Panc1 (cell line): Measurements from ENCODE around the gene UMOD. TPM values are rescaled to one million over a fixed set of nuclear protein-coding genes. Genes with fewer than 3 reads are reported as not detected.

Experiments
- ATAC-seq: fragments of 200-7000 bp; cut with Tn5 transposase; 2 replicates; pipeline ENCODE4 v1.9.1; 2020; ENCODE audit warnings: mild to moderate bottlenecking, moderate library complexity
- BruUV-seq: library from RNA; stranded (reverse); fragments of 400-500 nt; replicated peaks from 2 replicates; lab custom pipeline; 2021; lab: Mats Ljungman, UMichigan
- CTCF ChIA-PET: fragments of 300-600 bp; sonication (Branson Sonifier 250); formaldehyde crosslinking; loops from one replicate; lab custom pipeline; 2022; ENCODE audit warnings: antibody characterized with exemption; lab: Charles Lee
- POLR2A ChIA-PET: fragments of 300-600 bp; sonication (Branson Sonifier 250); formaldehyde crosslinking; loops from one replicate; lab custom pipeline; 2022; ENCODE audit warnings: antibody characterized with exemption; lab: Charles Lee
- DNase-seq: peaks from one replicate; pipeline ENCODE4 v3.0.0-alpha.2; 2010; ENCODE audit warnings: low read depth, low spot score
- H3K27ac ChIP-seq: 2 replicates; pipeline ENCODE4 v1.5.1; 2011; ENCODE audit warnings: mild to moderate bottlenecking, low read length, inconsistent platforms
- H3K27me3 ChIP-seq: fragments of 200-500 bp; sonication (Bioruptor generic); 2 replicates; pipeline ENCODE4 v1.6.0; 2014; ENCODE audit warnings: low read length, inconsistent platforms; ENCODE audit not compliant: control insufficient read depth, insufficient read depth
- H3K36me3 ChIP-seq: fragments of 200-500 bp; sonication (Bioruptor generic); 2 replicates; pipeline ENCODE4 v1.5.1; 2014; ENCODE audit warnings: inconsistent platforms, mild to moderate bottlenecking, low read length, moderate library complexity; ENCODE audit not compliant: control insufficient read depth, insufficient read depth
- H3K4me1 ChIP-seq: 2 replicates; pipeline ENCODE4 v1.5.1; 2011; ENCODE audit warnings: inconsistent platforms, mild to moderate bottlenecking, low read length, moderate library complexity; ENCODE audit not compliant: control insufficient read depth, insufficient read depth
- H3K4me3 ChIP-seq, 2 experiments: 2 replicates each; pipeline ENCODE4 v1.5.1; 2011 to 2012; ENCODE audit warnings: low read depth in 2 of 2, low read length in 2 of 2, mild to moderate bottlenecking in 2 of 2, inconsistent platforms in 1 of 2, moderate library complexity in 1 of 2
- H3K9me3 ChIP-seq: fragments of 200-500 bp; sonication (Bioruptor generic); 2 replicates; pipeline ENCODE4 v1.5.1; 2014; ENCODE audit warnings: low read depth, mild to moderate bottlenecking, inconsistent platforms, low read length, moderate library complexity; ENCODE audit not compliant: control insufficient read depth, insufficient read depth
- CTCF ChIP-seq: fragments of 450-650 bp; IDR thresholded peaks from 2 replicates; pipeline ENCODE4 v1.5.1; 2017; ENCODE audit warnings: mild to moderate bottlenecking
- POLR2AphosphoS5 ChIP-seq: IDR thresholded peaks from 2 replicates; pipeline ENCODE4 v1.6.1; 2012; ENCODE audit warnings: mild to moderate bottlenecking, low read depth, low read length, moderate library complexity
- REST ChIP-seq, 2 experiments: IDR thresholded peaks; 2 replicates each; pipeline ENCODE4 v1.6.1; 2011 to 2012; ENCODE audit warnings: low read depth in 2 of 2, control low read depth in 1 of 2, low read length in 1 of 2, mild to moderate bottlenecking in 1 of 2, moderate library complexity in 1 of 2; ENCODE audit not compliant: insufficient read depth in 1 of 2
- SIN3A ChIP-seq: IDR thresholded peaks from 2 replicates; pipeline ENCODE4 v1.6.1; 2012; ENCODE audit warnings: low read depth, mild to moderate bottlenecking, low read length, moderate library complexity, borderline replicate concordance; ENCODE audit not compliant: insufficient read depth
- TCF7L2 ChIP-seq: IDR thresholded peaks from 2 replicates; pipeline ENCODE4 v1.6.1; 2011; ENCODE audit warnings: mild to moderate bottlenecking, low read depth, low read length, inconsistent platforms
- in situ Hi-C: cut with HindIII; loops from 2 replicates; pipeline ENCODE4 v1.10.0; 2016; ENCODE audit warnings: low sequenced_read_pairs, low pct_unique_long_range_greater_than_20kb
- intact Hi-C: fragments of 100-400 bp; cut with micrococcal nuclease; formaldehyde crosslinking; loops from one replicate; pipeline ENCODE4 v1.10.0; 2022; ENCODE audit not compliant: unreplicated experiment
- total RNA-seq: library from RNA; stranded (reverse); gene quantifications from one replicate; pipeline ENCODE4 v1.2.1, GENCODE V29; 2021; ENCODE audit not compliant: unreplicated experiment

The UMOD gene
- total RNA-seq, 1 experiment from 2014 or later, result not detected

GRCh38 chr16:20349615-20350014 is 2.9 kb downstream of the UMOD start:
- Histone ChIP-seq H3K36me3 (no peaks in the 10 kb centered on the region), H3K4me3 (no peak overlapping the region), H3K9me3 (no peaks in the 10 kb centered on the region), H3K4me1 (no peaks in the 10 kb centered on the region), H3K27ac (no peak overlapping the region), H3K27me3 (peaks cover 4% of the 10 kb centered on the region)
- DNase-seq, result no peak
- intact Hi-C loops, result no loop called here
- ChIA-PET POLR2A (no interaction called here), CTCF (interaction anchor here (0.6 kb wide), 1 partner anchor 39 kb away, joined by 8 read pairs; no protein-coding TSS in a partner anchor)
- ATAC-seq, result no peak
- BruUV-seq, result no TSS peak
- in situ Hi-C loops, result no loop called here
- TF ChIP-seq SIN3A, result no peak
- TF ChIP-seq TCF7L2, result no peak
- no peak for TF ChIP-seq POLR2AphosphoS5
- no peak for TF ChIP-seq REST (IDR thresholded peaks at IDR 0.05; ENCODE audit: insufficient read depth in 1 of 2, low read depth in 2 of 2, low read length in 1 of 2)
- TF ChIP-seq CTCF, result peak; percentile 40

GRCh38 chr16:20348365-20349185 is 3.9 kb downstream of the UMOD start:
- no TSS peak for BruUV-seq
- in situ Hi-C loops (no loop called here), intact Hi-C loops (no loop called here)
- H3K9me3 ChIP-seq, result no peaks in the 10 kb centered on the region
- H3K36me3 ChIP-seq, result no peaks in the 10 kb centered on the region
- H3K27ac ChIP-seq, result no peak overlapping the region
- no peaks in the 10 kb centered on the region for H3K4me1 ChIP-seq
- ChIA-PET POLR2A (no interaction called here), CTCF (interaction anchor here (0.5 kb wide), 1 partner anchor 450 kb away, joined by 6 read pairs; no protein-coding TSS in a partner anchor)
- DNase-seq (no peak), ATAC-seq (0 out of 2 replicates have a peak, but pooled peaks have one; percentile 50)
- no peak overlapping the region for H3K4me3 ChIP-seq
- TF ChIP-seq SIN3A (no peak), POLR2AphosphoS5 (no peak), TCF7L2 (no peak), CTCF (no peak; the same call in 1 of the 2 replicates), REST (IDR thresholded peaks at IDR 0.05; ENCODE audit: insufficient read depth in 1 of 2, low read depth in 2 of 2, low read length in 1 of 2) (no peak)
- H3K27me3 ChIP-seq, result peaks cover 4% of the 10 kb centered on the region
